Measurements from ENCODE around the gene HIPK2.

HIPK2 gene

GRCh38 chr7:139585042-139585441 lies 192.8 kb downstream of the HIPK2 start:
- no peaks in the 10 kb centered on the region for H3K36me3 ChIP-seq (ENCODE audit: control insufficient read depth, insufficient read depth, low read length)
- TF ChIP-seq CTCF (IDR thresholded peaks at IDR 0.05), result no peak
- no peak overlapping the region for H3K4me3 ChIP-seq (ENCODE audit: low read depth, low read length)
- H2AFZ ChIP-seq, result no peak overlapping the region
- no peaks in the 10 kb centered on the region for H3K9me3 ChIP-seq (ENCODE audit: control insufficient read depth, low read length)
- no peak overlapping the region for H3K27ac ChIP-seq
- peaks cover 21% of the 10 kb centered on the region for H3K4me1 ChIP-seq
- H3K27me3 ChIP-seq (ENCODE audit: control insufficient read depth, insufficient read depth, low read length), result no peaks in the 10 kb centered on the region
- H3K9ac ChIP-seq, result no peak overlapping the region
- H3K79me2 ChIP-seq, result no peaks in the 10 kb centered on the region
- no peak overlapping the region for H3K4me2 ChIP-seq (ENCODE audit: low read length)

- TF ChIP-seq CTCF (IDR thresholded peaks at IDR 0.05), result no peak
- no peak overlapping the region for H3K9ac ChIP-seq
- H2AFZ ChIP-seq, result no peak overlapping the region
- H3K4me2 ChIP-seq (ENCODE audit: low read length), result no peak overlapping the region
- no peaks in the 10 kb centered on the region for H3K79me2 ChIP-seq
- H3K27me3 ChIP-seq (ENCODE audit: control insufficient read depth, insufficient read depth, low read length), result no peaks in the 10 kb centered on the region
- no peaks in the 10 kb centered on the region for H3K9me3 ChIP-seq (ENCODE audit: control insufficient read depth, low read length)
- peaks cover 12% of the 10 kb centered on the region for H3K4me1 ChIP-seq
- H3K27ac ChIP-seq, result no peak overlapping the region
- no peak overlapping the region for H3K4me3 ChIP-seq (ENCODE audit: low read depth, low read length)
- no peaks in the 10 kb centered on the region for H3K36me3 ChIP-seq (ENCODE audit: control insufficient read depth, insufficient read depth, low read length)
These were observed 193.8 kb downstream of the HIPK2 start for GRCh38 chr7:139583826-139584553.

GRCh38 chr7:139582671-139583155 lies 195.1 kb downstream of the HIPK2 start:
- H3K36me3 ChIP-seq (ENCODE audit: control insufficient read depth, insufficient read depth, low read length), result no peaks in the 10 kb centered on the region

GRCh38 chr7:139582130-139582650 lies 195.6 kb downstream of the HIPK2 start:
- no peak overlapping the region for H3K4me3 ChIP-seq (ENCODE audit: low read depth, low read length)
- TF ChIP-seq CTCF (IDR thresholded peaks at IDR 0.05), result no peak
- no peaks in the 10 kb centered on the region for H3K36me3 ChIP-seq (ENCODE audit: control insufficient read depth, insufficient read depth, low read length)

More at GRCh38 chr7:139582671-139583155, 195.1 kb downstream of the HIPK2 start:
- no peak for TF ChIP-seq CTCF (IDR thresholded peaks at IDR 0.05)
- H3K27ac ChIP-seq, result no peak overlapping the region
- H3K9ac ChIP-seq, result no peak overlapping the region
- H3K79me2 ChIP-seq, result no peaks in the 10 kb centered on the region
- H3K4me1 ChIP-seq, result peaks cover 5% of the 10 kb centered on the region
- H3K4me2 ChIP-seq (ENCODE audit: low read length), result no peak overlapping the region
- H2AFZ ChIP-seq, result no peak overlapping the region
- no peak overlapping the region for H3K4me3 ChIP-seq (ENCODE audit: low read depth, low read length)
- H3K27me3 ChIP-seq (ENCODE audit: control insufficient read depth, insufficient read depth, low read length), result no peaks in the 10 kb centered on the region
- no peaks in the 10 kb centered on the region for H3K9me3 ChIP-seq (ENCODE audit: control insufficient read depth, low read length)

More at GRCh38 chr7:139582130-139582650, 195.6 kb downstream of the HIPK2 start:
- Histone ChIP-seq H3K27ac (no peak overlapping the region), H3K27me3 (ENCODE audit: control insufficient read depth, insufficient read depth, low read length) (no peaks in the 10 kb centered on the region), H3K79me2 (no peaks in the 10 kb centered on the region), H3K4me2 (ENCODE audit: low read length) (no peak overlapping the region), H3K9ac (no peak overlapping the region), H3K4me1 (peaks cover 5% of the 10 kb centered on the region), H3K9me3 (ENCODE audit: control insufficient read depth, low read length) (no peaks in the 10 kb centered on the region), H2AFZ (no peak overlapping the region)
